GM08714 (cell line): Measurements from ENCODE around the gene PRRG2.

Experiments used
- H3K4me3 ChIP-seq: fragments of 200-500 bp; sonication (Bioruptor generic); 2 replicates; pipeline ENCODE4 v1.5.1; 2014; ENCODE audit warnings: mild to moderate bottlenecking, low read length, inconsistent platforms
- ZNF274 ChIP-seq: IDR thresholded peaks from 2 replicates; pipeline ENCODE4 v1.6.1; 2012; ENCODE audit warnings: mild to moderate bottlenecking, low read depth, low read length

The PRRG2 gene

DNA sequence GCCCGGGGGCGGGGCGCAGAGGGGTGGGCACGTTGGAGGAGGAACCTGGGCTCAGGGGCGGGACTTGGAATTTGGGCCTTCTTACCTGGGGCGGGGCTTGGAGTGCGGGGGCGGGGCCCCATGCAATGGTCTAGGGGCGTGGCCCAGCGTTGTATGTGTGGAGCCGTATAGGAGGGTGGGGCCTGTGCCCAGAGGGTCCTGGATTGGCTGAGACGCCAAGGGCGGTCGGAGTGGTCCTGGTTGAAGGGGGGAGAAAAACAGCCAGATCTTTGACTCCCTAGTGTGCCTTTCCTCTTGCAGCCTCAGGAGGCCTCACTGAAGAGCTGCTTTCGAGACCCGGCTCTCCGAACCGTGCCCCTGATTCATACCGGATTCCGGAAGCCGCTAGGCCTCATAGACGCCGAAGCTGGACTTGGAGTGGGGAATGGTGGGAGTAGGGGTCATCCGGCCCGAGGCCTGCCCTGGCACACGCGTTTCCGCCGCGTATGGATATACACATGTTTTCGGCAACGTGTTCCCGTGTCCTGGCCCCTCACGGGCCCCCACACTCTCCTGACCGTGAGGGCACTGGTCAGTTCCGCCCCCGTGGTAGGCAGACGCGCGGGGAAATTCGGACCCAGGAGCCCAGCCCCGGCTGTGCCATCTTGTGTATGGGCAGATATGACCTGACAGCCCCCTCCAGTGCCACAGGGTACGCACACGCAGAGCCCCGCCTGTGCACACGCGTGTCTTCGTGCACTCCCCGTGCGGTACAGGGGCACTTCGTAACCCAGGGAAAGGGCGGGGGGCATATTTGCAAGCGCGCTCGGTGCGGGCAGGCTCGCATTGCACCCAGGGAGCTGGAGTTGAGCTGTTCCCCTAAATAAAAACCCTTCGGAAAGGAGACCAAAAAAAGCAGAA is 9.2 kb downstream of the PRRG2 start:
- peak overlapping the region; percentile 86 for H3K4me3 ChIP-seq
- no peak for TF ChIP-seq ZNF274

DNA sequence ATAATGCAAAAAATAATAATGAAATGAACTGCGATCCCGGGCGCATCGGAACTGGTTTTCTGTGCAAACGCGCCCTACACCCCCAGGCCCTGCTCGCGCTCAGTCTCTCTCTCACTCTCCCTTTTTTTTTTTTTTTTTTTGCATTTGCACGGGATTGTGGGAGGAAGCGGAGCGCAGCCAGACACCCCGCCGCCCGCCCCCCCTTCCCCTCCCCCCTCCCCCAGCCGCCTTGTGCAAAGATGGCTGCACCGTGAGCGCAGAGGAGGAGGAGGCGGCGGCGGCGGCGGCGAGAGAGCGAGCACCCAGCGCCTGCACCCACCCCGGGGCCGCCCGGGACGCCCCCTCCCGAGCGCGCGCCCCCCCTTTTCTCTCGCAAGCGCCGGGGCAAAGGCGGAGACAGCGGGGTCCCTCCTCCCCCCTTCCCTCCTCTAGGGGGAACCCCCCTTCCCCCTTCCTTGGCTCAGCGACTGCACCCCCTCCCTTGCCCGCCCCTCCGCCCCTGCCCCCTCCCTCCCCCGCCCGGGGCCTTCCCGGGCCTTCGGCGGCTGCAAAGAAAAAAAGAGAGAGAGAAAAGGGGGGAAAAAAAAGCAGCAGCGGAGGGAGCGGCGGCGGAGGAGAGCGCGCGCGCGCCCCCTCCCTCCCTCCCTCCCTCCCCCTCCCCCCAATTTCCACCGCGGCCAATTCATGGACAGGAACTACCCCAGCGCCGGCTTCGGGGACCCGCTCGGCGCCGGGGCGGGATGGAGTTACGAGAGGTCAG is 10.0 kb downstream of the PRRG2 start, which contains the start of gene PRR12:
Gene PRR12, plus strand, starts transcription at position 212 of the 760 bp plus-strand sequence. Its CDS starts 473 bp downstream, at position 685.
- peak within 1 kb of the TSS; percentile 86 for H3K4me3 ChIP-seq
- no peak for TF ChIP-seq ZNF274

GRCh38 chr19:49591731-49592485 is 10.8 kb downstream of the PRRG2 start:
- H3K4me3 ChIP-seq, result peak overlapping the region; percentile 86
- no peak for TF ChIP-seq ZNF274

GRCh38 chr19:49592486-49593232 is 11.5 kb downstream of the PRRG2 start:
- no peak for TF ChIP-seq ZNF274
- peak overlapping the region; percentile 86 for H3K4me3 ChIP-seq

DNA sequence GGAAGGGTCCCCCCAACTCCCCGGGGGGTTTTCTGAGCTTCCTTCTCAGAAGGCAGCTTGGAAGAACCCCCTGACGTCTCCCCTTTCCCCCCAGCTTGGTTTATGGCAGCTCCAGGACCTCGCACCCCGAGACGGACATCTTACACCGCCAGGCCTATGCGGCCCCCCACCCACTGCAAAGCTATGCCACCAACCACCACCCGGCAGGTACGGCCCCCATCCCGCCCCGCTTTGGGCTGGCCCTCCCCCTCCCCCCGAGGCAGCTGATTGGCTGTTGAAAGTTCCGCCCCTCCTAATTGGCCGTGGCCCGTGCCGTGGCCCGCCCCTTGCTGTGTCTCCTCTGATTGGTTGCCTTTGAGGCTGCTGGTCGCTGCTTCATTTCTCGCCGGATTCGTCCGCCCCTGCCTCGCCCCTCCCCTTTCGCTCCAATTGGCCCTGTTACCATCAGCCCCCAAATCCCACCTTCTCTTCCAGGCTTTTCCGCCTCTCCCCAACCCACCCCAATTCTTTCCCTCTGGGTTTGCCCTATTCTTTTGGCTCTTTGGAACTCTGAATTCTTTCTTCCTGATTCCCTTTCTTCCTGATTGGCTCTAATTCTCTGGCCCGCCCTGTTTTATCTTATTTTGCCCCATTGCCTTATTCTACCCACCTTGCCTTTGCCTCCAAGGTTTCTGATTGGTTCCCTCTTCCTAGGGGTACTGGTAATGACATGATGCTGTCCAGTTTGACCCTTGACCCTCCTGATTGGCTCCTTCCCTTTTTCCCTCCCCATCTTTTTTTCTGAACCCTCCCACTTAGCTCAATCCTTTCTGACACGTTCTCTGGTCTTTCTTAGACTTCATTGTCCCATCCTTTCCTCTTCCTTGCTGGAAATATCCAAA is 12.4 kb downstream of the PRRG2 start:
- TF ChIP-seq ZNF274, result no peak
- peak overlapping the region; percentile 86 for H3K4me3 ChIP-seq

- no peak for TF ChIP-seq ZNF274
- H3K4me3 ChIP-seq, result no peak overlapping the region
Measured at GRCh38 chr19:49594157-49594992, 13.3 kb downstream of the PRRG2 start.

- no peak for TF ChIP-seq ZNF274
Measured at GRCh38 chr19:49594993-49595818, 14.1 kb downstream of the PRRG2 start.

DNA sequence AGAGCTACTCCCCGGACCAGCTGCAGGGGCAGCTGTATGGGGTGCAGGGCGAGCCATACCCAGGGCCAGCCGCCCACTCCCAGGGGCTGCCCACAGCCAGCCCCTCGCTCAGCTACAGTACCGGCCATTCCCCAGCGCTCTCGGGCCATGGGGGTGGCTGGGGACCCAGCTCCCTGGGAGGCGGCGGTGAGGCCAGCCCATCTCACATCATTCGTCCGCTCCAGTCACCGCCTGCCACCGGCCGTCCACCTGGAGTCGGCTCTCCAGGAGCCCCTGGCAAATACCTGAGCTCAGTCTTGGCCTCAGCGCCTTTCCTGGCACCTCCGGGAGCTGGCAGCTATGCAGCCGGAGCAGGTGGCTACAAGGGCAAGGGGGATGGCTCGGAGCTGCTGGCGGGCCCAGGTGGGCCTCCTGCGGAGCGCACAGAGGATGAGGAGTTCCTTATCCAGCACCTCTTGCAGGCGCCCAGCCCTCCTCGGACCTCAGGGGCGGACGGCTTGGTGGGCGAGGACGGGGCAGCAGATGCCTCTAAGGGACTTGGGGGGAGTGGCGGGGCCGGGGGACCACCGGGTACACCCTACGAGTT is 14.8 kb downstream of the PRRG2 start:
- H3K4me3 ChIP-seq, result no peak overlapping the region
- no peak for TF ChIP-seq ZNF274

More at GRCh38 chr19:49594993-49595818, 14.1 kb downstream of the PRRG2 start:
- no peak overlapping the region for H3K4me3 ChIP-seq

GRCh38 chr19:49596407-49596806 is 15.3 kb downstream of the PRRG2 start:
- TF ChIP-seq ZNF274, result no peak
- no peak overlapping the region for H3K4me3 ChIP-seq

DNA sequence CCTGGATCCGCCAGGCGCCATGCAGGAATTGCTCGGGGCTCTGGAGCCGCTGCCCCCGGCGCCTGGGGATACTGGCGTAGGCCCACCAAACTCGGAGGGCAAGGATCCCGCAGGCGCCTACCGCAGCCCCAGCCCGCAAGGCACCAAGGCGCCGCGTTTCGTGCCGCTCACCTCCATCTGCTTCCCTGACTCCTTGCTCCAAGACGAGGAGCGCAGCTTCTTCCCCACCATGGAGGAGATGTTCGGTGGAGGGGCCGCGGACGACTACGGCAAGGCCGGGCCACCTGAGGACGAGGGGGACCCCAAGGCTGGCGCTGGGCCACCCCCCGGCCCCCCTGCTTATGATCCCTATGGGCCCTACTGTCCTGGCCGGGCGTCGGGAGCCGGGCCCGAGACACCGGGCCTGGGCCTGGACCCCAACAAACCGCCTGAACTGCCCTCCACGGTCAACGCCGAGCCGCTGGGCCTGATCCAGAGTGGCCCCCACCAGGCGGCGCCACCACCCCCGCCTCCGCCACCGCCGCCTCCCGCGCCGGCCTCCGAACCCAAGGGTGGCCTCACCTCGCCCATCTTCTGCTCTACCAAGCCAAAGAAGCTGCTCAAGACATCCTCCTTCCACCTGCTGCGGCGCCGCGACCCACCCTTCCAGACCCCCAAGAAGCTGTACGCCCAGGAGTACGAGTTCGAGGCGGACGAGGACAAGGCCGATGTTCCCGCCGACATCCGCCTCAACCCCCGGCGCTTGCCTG is 16.0 kb downstream of the PRRG2 start:
- no peak overlapping the region for H3K4me3 ChIP-seq
- TF ChIP-seq ZNF274, result no peak
